GM15510 (cell line): ENCODE data around the gene TOMM70.

Source experiments
- POLR2A ChIP-seq: IDR thresholded peaks from 3 replicates; pipeline ENCODE4 v1.6.1; 2011; ENCODE audit warnings: borderline replicate concordance; ENCODE audit not compliant: insufficient read length; ENCODE audit errors: extremely low read depth

TOMM70 gene

DNA sequence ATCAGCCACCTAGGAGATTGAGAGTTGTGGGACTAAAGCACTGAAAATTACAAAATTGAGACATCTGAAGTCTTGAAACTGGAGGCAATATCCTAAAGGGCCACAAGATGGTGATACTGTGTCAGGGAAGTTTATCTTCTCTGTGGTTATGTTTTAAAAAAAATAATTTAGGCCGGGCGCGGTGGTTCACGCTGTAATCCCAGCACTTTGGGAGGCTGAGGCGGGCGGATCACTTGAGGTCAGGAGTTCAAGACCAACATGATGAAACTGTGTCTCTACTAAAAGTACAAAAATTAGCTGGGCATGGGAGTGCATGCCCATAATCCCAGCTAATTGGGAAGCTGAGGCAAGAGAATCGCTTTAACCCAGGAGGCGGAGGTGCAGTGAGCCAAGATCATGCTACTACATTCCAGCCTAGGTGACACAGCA, 84.2 kb downstream of the TOMM70 start:
- no peak for TF ChIP-seq POLR2A
